HG03460 (cell line): Measurements from ENCODE around the gene PRKAB1.

Experiments
- ATAC-seq: cut with Tn5 transposase; IDR thresholded peaks from one replicate; pipeline ENCODE4 v1.9.1; 2021; ENCODE audit not compliant: unreplicated experiment

Gene PRKAB1

GRCh38 chr12:119710374-119710964 is 42.5 kb downstream of the PRKAB1 start:
- ATAC-seq = no peak

DNA sequence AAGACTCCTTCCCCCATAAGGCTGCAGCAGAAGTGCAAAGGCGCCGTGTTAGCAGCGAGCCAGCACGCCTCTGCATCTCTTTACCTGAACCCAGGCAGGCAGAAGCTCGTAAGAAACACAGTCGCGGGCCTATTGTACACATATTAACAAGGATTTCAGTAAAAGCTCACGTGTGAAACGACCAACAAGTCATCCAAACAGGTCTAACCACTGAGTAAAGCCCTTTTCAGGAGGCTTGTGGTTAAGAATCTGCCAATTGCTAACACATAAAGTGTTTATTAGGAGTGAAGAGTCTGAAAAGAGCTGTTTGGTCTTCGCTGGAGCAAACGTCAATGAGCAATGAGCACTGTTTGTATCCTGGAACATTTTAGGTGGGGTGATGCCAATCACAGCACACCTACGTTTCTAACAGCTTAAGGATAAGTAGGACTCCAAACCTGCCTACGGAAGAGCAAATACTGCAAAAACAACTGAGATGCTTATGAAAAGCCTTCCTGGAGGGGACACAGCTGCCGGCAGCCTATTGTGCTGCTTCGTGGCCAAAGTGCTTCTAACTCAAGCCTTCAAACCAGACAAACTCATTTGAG is 43.1 kb downstream of the PRKAB1 start:
- no peak for ATAC-seq

- no peak for ATAC-seq
Observed at GRCh38 chr12:119711693-119712092, 43.8 kb downstream of the PRKAB1 start.

DNA sequence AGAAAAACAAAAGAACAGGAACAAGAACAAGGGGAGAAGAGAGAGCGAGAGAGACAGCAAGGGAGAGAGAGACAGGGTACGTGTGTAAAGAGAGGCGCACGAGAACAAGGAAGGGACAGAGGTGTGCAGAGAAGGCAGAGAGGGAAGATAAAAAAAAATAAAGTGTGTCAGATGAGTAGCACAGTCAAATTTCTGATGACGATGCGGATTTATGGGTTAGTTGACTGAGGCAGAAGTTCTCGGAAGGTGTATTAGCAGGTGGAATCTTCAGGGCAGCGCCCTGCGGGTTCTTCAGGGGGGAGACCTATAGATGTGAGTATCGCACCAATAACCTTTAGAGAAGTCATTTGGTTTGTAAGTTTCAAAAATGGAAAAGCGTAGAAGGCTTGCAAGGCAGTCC is 44.8 kb downstream of the PRKAB1 start:
- no peak for ATAC-seq

GRCh38 chr12:119713551-119714031 is 45.7 kb downstream of the PRKAB1 start:
- ATAC-seq = no peak

- no peak for ATAC-seq
Observed at GRCh38 chr12:119714614-119715267, 46.8 kb downstream of the PRKAB1 start.

- no peak for ATAC-seq
Observed at GRCh38 chr12:119715268-119715620, 47.3 kb downstream of the PRKAB1 start.

GRCh38 chr12:119718141-119718540 is 50.2 kb downstream of the PRKAB1 start:
- no peak for ATAC-seq

DNA sequence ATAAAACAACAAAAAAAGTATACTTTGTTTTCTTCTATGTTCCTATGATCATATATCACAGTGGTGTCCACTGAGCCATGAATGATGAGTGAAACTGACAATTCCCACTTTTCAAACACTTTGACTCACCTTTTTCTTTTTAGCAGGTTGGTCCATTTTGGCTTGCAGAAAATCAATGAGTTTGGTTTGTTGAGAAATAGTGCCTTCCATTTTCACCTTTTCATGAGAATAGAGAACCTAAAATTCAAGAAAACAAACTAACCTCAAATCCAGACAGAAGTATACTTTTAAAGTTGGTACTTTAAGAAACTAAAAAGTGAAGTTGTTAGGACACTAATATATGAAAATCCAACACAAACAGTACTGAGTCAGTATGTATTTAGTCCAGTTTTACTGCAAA is 52.4 kb downstream of the PRKAB1 start:
- ATAC-seq = no peak

DNA sequence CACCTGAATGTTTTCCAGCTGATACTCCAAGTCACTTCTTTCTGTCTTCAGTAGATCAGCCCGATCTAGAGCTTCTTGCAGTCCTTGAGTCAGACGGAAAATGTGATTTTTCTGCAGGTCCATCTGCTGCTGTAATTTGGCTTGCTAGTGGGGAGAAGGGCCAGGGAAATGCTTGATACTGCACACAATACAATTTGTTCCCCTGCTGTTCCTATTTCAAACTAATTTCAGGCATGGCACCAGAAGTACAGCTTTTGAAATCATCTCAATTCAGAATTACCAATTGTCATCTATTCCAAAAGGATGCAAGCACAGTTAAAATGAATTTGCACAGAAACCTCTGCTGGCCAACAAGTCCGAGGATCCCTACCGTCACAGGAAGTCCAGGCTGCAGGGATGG is 53.4 kb downstream of the PRKAB1 start:
- no peak for ATAC-seq

DNA sequence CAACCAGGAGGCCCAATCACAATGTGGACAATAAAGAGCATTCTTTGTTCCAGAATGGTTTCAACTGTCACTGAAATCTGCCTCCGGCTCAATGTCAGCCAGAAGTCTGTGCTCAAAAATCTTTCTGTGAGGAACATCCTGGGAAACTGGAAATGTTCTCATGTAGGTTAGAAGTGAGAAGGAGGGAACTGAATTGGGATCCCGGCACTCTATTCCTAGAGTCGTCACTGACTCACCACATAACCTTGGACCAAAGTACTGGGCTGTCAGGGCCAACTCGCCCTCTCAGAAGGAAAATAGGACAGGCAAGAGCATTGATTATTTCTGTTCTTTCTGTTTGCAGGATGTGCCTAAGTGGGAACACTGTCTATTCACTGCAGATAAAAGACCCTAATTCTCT is 57.6 kb downstream of the PRKAB1 start:
- ATAC-seq = no peak

- ATAC-seq = no peak
Observed at GRCh38 chr12:119727600-119728443, 59.9 kb downstream of the PRKAB1 start.

DNA sequence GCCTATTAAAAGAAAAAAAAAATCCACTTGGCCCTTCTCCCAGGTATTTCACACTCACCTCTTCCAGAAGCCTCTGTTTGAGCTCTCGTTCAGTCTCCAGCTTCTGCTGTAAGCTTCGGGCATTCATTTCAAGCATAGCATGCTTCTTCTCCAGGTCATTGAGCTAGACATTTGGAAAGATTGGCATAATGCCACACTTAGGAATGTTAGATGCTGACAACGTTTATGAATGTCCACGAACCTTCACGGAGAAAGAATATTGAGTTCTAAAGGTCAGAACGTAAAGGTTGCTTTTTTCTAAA is 60.5 kb downstream of the PRKAB1 start:
- no peak for ATAC-seq

DNA sequence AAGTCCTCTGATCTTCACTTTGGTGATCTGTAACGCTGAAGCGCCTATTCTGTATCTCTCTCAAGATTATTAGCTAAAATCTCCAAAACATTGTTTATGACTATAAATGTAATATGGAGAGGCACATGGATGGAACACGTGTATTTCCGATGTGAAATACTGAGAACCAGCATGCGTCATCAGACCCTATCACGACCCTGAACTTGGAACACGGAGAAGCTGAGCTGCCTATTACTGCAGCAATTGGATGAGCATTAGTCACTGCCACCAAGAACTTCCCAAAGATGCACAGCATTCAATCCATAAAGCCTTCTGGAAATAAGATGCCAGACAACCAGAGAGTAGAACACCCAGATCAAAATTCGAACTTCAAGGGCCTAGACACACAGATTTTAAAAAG is 61.9 kb downstream of the PRKAB1 start:
- ATAC-seq = no peak

GRCh38 chr12:119730381-119730780 is 62.4 kb downstream of the PRKAB1 start:
- ATAC-seq = no peak
